NOMO-1 treated with dmso at 0.1 percent for 144 hours (cell line): ENCODE results near the gene KRTAP5-5.
"Not testable (repeated sequence)": the region's sequence is repeated elsewhere in the genome, so short reads cannot be mapped to it uniquely, and the experiment has no call there.

ENCODE experiments used
- DNase-seq: peaks from one replicate; lab custom pipeline; 2025; ENCODE audit not compliant: unreplicated experiment; lab: John Stamatoyannopoulos, UW

KRTAP5-5 gene

DNA sequence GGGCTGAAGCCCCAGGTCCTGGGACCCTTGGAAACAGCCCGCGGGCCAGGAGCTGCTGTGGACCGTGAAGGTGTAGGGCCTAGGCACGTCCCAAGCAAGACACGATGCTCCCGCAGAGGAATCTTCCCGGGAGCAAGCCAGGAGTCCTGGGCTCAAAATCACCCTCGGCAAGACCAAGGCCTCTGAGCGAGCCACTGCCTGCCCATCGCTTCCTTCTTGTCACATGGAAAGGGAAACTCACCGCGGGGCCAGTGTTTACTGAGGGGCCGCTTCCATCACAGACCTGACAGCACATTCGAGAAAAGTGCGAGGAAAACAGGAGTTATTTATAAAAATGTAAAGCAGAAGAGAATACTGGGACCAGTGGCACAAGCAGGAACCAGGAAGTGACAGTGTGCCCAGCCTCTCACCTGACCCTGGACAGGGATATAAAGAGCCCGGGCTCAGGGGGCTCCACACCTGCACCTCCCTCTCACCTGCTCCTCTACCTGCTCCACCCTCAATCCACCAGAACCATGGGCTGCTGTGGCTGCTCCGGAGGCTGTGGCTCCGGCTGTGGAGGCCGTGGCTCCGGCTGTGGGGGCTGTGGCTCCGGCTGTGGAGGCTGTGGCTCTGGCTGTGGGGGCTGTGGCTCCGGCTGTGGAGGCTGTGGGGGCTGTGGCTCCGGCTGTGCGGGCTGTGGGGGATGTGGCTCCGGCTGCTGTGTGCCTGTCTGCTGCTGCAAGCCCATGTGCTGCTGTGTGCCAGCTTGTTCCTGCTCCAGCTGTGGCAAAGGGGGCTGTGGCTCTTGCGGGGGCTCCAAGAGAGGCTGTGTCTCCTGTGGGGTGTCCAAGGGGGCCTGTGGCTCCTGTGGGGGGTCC is at the start of gene KRTAP5-5:
Gene KRTAP5-5 (plus strand): TSS at position 450 of the 860 bp plus-strand sequence. CDS start 66 bp downstream, at position 516.
- no peak for DNase-seq

DNA sequence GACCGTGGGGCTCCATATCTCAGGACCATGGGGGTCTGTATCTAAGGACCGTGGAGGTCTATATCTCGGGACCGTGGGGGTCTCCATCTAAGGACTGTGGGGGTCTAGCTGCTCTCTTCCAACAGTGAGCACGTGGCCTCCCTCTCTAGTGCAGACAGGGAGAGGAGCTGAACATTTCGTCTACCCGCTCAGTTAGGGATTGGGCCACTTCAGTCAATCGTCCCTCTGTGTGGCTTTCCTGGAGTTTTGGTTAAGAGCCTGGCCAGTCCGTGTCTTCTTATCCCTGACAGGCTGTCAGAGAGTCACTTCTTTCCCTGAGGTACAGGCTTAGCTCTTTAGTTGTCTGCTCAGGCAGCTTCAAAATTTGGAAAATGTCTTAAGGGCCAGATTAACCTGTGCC is 47.6 kb upstream of the KRTAP5-5 start:
- DNase-seq = no peak

DNA sequence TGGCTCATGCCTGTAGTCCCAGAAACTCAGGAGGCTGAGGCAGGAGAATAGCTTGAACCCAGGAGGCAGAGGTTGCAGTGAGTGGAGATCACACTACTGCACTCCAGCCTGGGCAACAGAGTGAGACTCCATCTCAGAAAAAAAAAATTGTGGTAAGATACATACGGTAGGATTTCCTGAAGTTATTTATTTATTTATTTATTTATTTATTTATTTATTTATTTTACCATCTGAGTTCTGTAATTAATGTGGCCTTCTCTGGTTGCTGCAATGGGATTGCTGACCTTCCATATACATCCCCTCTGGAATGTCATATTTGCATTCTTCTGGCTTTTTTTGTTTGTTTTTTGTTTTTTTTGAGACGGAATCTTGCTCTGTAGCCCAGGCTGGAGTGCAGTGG is 46.7 kb upstream of the KRTAP5-5 start:
- DNase-seq = not testable (repeated sequence)

- not testable (repeated sequence) for DNase-seq
Measured at GRCh38 chr11:1584661-1585370, 44.8 kb upstream of the KRTAP5-5 start, which contains the start of gene KRTAP5-1. KRTAP5-1 (minus strand) TSS chr11:1585283; CDS start chr11:1585249, 34 bp downstream.

GRCh38 chr11:1586699-1587098 is 42.9 kb upstream of the KRTAP5-5 start:
- no peak for DNase-seq

DNA sequence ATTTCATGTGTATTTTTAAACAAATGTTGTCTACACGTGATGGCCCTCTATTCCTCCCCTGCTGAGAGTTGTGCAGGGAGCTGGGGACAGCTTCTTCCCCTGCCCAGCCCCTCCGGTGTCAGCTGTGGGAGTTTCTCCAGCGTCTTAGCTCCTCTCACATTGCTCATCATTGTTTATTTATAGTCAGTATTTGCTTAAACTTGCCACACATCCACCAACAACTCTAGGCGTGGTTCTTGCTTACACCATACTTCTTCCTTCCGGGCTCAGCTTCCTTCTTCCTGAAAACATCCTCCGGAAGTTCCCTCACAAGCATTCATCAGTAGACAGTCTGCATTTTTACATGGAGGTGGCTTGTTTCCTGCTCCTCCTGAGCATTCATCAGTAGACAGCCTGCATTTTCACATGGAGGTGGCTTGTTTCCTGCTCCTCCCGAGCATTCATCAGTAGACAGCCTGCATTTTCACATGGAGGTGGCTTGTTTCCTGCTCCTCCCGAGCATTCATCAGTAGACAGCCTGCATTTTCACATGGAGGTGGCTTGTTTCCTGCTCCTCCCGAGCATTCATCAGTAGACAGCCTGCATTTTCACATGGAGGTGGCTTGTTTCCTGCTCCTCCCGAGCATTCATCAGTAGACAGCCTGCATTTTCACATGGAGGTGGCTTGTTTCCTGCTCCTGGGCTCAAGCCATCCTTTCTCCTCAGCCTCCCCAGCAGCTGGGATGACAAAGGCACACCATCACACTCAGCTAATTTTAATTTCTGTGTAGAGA is 40.2 kb upstream of the KRTAP5-5 start:
- peak; percentile 78 for DNase-seq

DNA sequence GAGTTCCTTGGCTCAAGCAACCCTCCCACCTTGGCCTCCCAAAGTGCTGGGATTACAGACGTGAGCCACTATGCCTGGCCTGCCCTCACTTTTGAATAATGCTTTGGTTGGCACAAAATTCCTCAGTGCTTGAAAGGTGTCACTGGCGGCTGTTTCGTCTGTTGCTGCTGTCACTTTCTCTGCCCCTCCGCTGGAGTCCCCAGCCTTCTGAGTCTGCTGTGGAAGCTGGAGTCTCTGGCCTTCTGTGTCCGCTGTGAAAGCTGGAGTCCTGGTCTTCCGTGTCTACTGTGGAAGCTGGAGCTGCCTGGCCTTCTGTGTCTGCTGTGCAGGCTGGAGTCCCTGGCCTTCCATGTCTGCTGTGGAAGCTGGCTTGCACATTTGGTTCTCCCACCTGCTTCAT is 39.6 kb upstream of the KRTAP5-5 start:
- DNase-seq = no peak

DNA sequence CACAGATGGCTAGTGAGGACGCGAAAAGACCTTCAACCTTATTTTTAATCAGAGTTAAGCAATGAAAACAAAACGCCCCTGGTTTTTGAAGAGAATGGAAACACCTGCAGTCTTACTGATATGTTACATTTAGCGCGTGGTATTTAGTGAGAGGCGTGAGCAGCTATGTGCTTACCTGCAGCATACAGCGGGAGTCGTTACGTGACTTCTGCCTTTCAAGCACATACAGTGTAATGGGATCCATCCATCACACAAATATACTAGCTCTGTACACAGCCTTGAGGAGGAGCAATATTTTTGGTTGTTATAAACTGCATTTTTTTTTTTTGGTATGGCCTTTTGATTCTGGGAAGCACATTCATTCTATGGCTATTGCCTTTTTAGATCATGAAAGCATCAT is 36.9 kb upstream of the KRTAP5-5 start:
- DNase-seq = no peak

DNA sequence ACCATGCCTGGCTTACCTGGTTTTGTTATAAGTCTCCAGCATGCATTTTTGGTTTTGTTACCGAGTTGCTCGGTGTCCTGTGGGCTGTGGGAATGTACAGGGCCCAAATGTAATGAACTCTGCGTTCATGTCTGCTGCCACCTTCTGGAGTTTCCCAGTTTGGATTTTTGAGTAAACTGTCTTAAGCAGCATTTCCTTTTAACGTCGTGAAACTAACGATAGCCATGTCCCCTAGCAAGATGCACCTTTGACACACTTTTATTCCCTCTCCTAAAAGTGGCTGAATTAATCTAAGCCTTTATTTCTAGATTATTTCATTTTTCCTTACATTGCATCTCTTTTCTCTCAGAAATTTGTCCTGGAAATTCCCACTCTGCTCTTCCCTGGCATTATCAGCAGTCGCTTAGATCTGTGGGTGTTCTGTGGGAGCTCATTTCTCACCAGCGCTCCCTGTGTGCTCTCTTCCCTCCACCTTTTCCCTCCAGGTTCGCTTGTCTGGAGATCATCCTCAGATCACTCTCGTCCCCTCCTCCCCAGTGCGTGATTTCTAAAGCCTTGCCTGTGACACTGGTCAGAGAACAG is 33.5 kb upstream of the KRTAP5-5 start:
- DNase-seq = not testable (repeated sequence)

- not testable (repeated sequence) for DNase-seq
Measured at GRCh38 chr11:1596576-1597121, 32.9 kb upstream of the KRTAP5-5 start.

DNA sequence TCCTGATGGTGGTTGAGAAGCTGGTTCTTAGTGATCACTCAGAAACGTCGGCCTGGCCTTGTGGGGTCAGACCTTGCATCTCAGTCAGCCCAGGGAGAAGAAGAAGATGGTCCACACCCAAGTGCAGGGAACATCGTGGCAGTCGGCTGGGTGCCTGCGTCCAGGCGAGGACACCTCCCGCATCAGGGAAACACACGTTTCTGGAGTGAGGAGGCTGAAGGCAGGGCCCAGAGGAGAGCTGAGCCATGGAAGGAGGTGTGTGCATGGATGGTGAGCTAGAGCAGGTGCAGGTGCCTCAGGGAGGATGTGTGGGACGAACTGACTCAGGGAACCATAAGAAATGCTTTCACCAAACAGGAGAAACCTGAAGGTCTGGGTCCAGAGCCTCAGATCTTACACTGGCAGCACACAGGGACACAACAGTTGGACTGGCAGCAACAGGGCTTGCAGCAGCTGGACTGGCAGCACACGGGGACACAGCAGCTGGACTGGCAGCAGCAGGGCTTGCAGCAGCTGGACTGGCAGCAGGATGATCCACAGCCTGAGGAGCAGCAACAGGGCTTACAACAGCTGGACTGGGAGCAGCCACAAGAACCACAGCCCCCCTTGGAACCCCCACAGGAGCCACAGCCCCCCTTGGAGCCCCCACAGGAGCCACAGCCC is 32.1 kb upstream of the KRTAP5-5 start:
- no peak for DNase-seq

- DNase-seq = no peak
Measured at GRCh38 chr11:1597994-1598380, 31.6 kb upstream of the KRTAP5-5 start, which contains the start of gene KRTAP5-2. KRTAP5-2 (minus strand) TSS chr11:1598294; CDS start chr11:1598250, 44 bp downstream.

GRCh38 chr11:1598406-1598805 is 31.2 kb upstream of the KRTAP5-5 start:
- DNase-seq = not testable (repeated sequence)

GRCh38 chr11:1598816-1599215 is 30.8 kb upstream of the KRTAP5-5 start:
- no peak for DNase-seq

- no peak for DNase-seq
Measured at GRCh38 chr11:1600626-1601025, 28.9 kb upstream of the KRTAP5-5 start.

DNA sequence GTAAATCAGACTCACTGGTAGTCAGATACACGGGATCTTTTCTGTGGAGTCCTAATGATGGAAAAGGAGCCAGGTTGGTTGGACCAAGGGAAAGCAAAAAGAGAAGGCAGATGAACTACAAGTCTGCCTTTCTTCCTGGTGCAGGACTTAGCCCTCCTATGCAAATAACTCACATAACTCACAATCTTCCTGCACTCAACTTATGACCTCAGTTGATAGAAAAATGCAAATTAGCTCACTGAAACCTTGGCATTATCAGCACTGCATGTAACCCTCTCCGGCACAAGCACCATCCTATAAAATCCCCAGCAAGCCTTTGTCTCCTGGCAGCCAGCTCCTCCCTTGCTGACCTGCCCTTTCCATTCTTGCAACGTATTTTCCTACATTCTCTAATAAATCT is 27.9 kb upstream of the KRTAP5-5 start:
- DNase-seq = not testable (repeated sequence)

- DNase-seq = no peak
Measured at GRCh38 chr11:1603629-1604028, 25.9 kb upstream of the KRTAP5-5 start.

DNA sequence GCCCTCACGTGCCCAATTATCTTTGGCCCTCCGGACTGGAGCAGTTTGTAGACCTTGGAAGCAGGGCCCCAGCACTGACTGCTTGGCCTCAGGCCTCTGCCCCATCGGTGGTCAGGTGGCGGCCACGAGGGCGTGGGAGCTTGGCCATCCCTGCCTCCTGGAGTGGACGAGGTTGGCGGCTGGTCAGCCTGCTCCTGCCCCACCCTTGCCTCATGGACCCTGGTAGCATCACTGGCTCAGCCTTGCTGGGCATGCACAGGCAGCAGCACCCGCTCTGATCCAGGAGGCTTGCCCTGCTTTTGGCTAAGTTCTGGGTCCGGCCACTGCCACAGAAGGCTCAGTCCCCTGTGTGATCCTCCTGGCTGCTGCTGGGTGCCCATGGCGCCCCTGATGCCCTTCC is 25.4 kb upstream of the KRTAP5-5 start:
- DNase-seq = no peak

- no peak for DNase-seq
Measured at GRCh38 chr11:1604711-1605110, 24.9 kb upstream of the KRTAP5-5 start.

DNA sequence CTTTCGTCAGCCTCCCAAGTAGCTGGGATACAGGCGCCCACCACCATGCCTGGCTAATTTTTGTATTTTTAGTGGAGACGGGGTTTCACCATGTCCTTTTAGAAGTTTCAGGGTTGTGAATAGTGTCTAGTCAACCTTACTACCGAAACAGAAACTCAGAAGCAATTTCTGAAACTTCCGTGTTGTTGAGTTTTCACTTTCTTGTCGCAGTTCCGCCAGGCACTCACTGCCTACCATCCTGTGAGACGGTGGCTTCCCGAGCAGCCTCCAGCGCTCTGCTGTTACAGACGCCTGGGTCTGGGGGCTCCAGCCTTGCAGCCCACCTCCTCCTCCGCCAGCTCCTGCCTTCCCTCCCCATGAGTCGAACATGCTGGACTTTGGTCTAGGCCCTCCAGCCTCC is 23.7 kb upstream of the KRTAP5-5 start:
- DNase-seq = peak; percentile 14
